CD14-positive monocyte (primary cell): ENCODE measurements around the gene SPAM1. TPM values are rescaled to one million over a fixed set of nuclear protein-coding genes. Genes with fewer than 3 reads are reported as not detected.

Experiments used
- DNase-seq, 3 donors: peaks; one replicate each; pipeline ENCODE4 v3.0.0-alpha.2; 2011 to 2022
- H2AFZ ChIP-seq: 2 replicates; pipeline ENCODE4 v1.6.0; 2012; ENCODE audit warnings: mild to moderate bottlenecking, low read depth, low read length, inconsistent platforms; ENCODE audit not compliant: insufficient read depth, poor library complexity, severe bottlenecking
- H3K27ac ChIP-seq, 2 donors: 1 replicate in 1 of 2; 2 replicates in 1 of 2; pipeline ENCODE4 v1.5.1; 2012 to 2013; ENCODE audit warnings: low read length in 2 of 2, control low read depth in 1 of 2, inconsistent platforms in 1 of 2, low read depth in 1 of 2, mild to moderate bottlenecking in 1 of 2
- H3K27me3 ChIP-seq, 2 donors: one replicate each; pipeline versions ENCODE4 v1.6.0 to v1.6.1; 2011 to 2013; ENCODE audit warnings: low read length in 2 of 2; ENCODE audit not compliant: control insufficient read depth in 2 of 2, insufficient read depth in 2 of 2
- H3K36me3 ChIP-seq, 2 donors: replicated peaks in 1 of 2; 1 replicate in 1 of 2; 2 replicates in 1 of 2; pipeline versions ENCODE4 v1.5.1 to v1.6.1; 2012 to 2013; ENCODE audit warnings: low read length in 2 of 2, control low read depth in 1 of 2, inconsistent platforms in 1 of 2, mild to moderate bottlenecking in 1 of 2; ENCODE audit not compliant: insufficient read depth in 2 of 2, control insufficient read depth in 1 of 2
- H3K4me1 ChIP-seq, 2 donors: 1 replicate in 1 of 2; 2 replicates in 1 of 2; pipeline versions ENCODE4 v1.5.1 to v1.6.1; 2012 to 2013; ENCODE audit warnings: low read length in 2 of 2, control low read depth in 1 of 2, inconsistent platforms in 1 of 2, mild to moderate bottlenecking in 1 of 2, moderate library complexity in 1 of 2; ENCODE audit not compliant: insufficient read depth in 2 of 2, control insufficient read depth in 1 of 2
- H3K4me2 ChIP-seq: replicated peaks from 2 replicates; pipeline ENCODE3; 2012; ENCODE audit warnings: low read length, moderate library complexity, mild to moderate bottlenecking; ENCODE audit not compliant: poor library complexity, severe bottlenecking; ENCODE audit errors: extremely low read depth
- H3K4me3 ChIP-seq, 3 experiments: fragments of 200-600 bp in 1 of 3; sonication (generic) in 1 of 3; replicated peaks in 1 of 3; 1 replicate in 2 of 3; 2 replicates in 1 of 3; pipeline ENCODE4 v1.5.1; 2011 to 2013; ENCODE audit warnings: low read length in 3 of 3, mild to moderate bottlenecking in 3 of 3, control low read depth in 2 of 3, low read depth in 2 of 3, inconsistent platforms in 1 of 3, moderate library complexity in 1 of 3
- H3K79me2 ChIP-seq: 2 replicates; pipeline ENCODE4 v1.6.0; 2012; ENCODE audit warnings: mild to moderate bottlenecking, control low read depth, inconsistent platforms, low read length, moderate library complexity; ENCODE audit not compliant: insufficient read depth
- H3K9ac ChIP-seq: 2 replicates; pipeline ENCODE4 v1.6.0; 2017; ENCODE audit warnings: low read length, mild to moderate bottlenecking; ENCODE audit not compliant: insufficient read depth, poor library complexity, severe bottlenecking
- H3K9me3 ChIP-seq, 2 donors: replicated peaks in 1 of 2; 1 replicate in 1 of 2; 2 replicates in 1 of 2; pipeline versions ENCODE4 v1.5.1 to v1.6.1; 2012 to 2013; ENCODE audit warnings: low read length in 2 of 2, control low read depth in 1 of 2; ENCODE audit not compliant: control insufficient read depth in 1 of 2, insufficient read depth in 1 of 2
- H4K20me1 ChIP-seq: 2 replicates; pipeline ENCODE4 v1.6.0; 2012; ENCODE audit warnings: mild to moderate bottlenecking, low read length, control low read depth, moderate library complexity; ENCODE audit not compliant: insufficient read depth
- H3K27ac Mint-ChIP-seq, 7 donors: one replicate each; pipeline ENCODE4 v1.8.0; 2020; ENCODE audit warnings: mild to moderate bottlenecking in 7 of 7, mixed read lengths in 7 of 7, moderate library complexity in 6 of 7, inconsistent platforms in 2 of 7
- H3K27me3 Mint-ChIP-seq, 3 donors: one replicate each; pipeline ENCODE4 v1.8.0; 2021 to 2022; ENCODE audit warnings: low read depth in 3 of 3, mild to moderate bottlenecking in 3 of 3, mixed read lengths in 3 of 3, moderate library complexity in 3 of 3, inconsistent platforms in 1 of 3
- H3K36me3 Mint-ChIP-seq, 2 donors: one replicate each; pipeline ENCODE4 v1.8.0; 2020; ENCODE audit warnings: mixed read lengths in 2 of 2, inconsistent platforms in 1 of 2, mild to moderate bottlenecking in 1 of 2
- H3K4me1 Mint-ChIP-seq: one replicate; pipeline ENCODE4 v1.8.0; 2020; ENCODE audit warnings: mild to moderate bottlenecking, mixed read lengths
- H3K4me3 Mint-ChIP-seq, 2 donors: one replicate each; pipeline ENCODE4 v1.8.0; 2020; ENCODE audit warnings: mild to moderate bottlenecking in 2 of 2, mixed read lengths in 2 of 2, moderate library complexity in 1 of 2
- H3K9me3 Mint-ChIP-seq, 7 donors: one replicate each; pipeline ENCODE4 v1.8.0; 2020 to 2022; ENCODE audit warnings: mixed read lengths in 7 of 7, mild to moderate bottlenecking in 6 of 7, moderate library complexity in 6 of 7, inconsistent platforms in 2 of 7
- WGBS: methylation state at CpG from one replicate; pipeline ENCODE4 v1.1.5; 2013; ENCODE audit warnings: missing lambda C conversion rate; ENCODE audit not compliant: insufficient coverage; 5-methylcytosine and 5-hydroxymethylcytosine counted together
- intact Hi-C, 2 donors: fragments of 100-400 bp; cut with micrococcal nuclease; formaldehyde crosslinking; loops; one replicate each; pipeline versions ENCODE4 v1.15.0 to v1.15.1; 2023
- polyA minus RNA-seq: library from RNA; depleted of rRNA, polyadenylated mRNA; stranded (reverse); fragments of >200 nt; gene quantifications from 2 replicates; pipeline ENCODE4 v1.2.3, GENCODE V29; 2012
- polyA plus RNA-seq, 3 donors: library from polyadenylated mRNA; depleted of rRNA in 1 of 3; unstranded in 2 of 3; stranded (reverse) in 1 of 3; fragments of 300-500 nt in 2 of 3; fragments of >200 nt in 1 of 3; fragmentation: Illumina TruSeq in 2 of 3; gene quantifications; 1 replicate in 2 of 3; 2 replicates in 1 of 3; pipeline ENCODE4 v1.2.3, GENCODE V29; 2012 to 2021
- total RNA-seq, 12 experiments: library from RNA in 1 of 12; stranded (reverse) in 1 of 12; fragments of 120-200 nt in 1 of 12; gene quantifications; one replicate each; pipeline ENCODE4 v1.2.4 and lab custom pipeline; 2013 to 2026; ENCODE audit warnings: mixed read lengths in 6 of 12, inconsistent platforms in 1 of 12
- TF ChIP-seq, protein P1 (sequence below): fragments of 200-600 bp; IDR thresholded peaks from one replicate; pipeline ENCODE4 v1.8.0; 2022; ENCODE audit warnings: antibody characterized with exemption, mild to moderate bottlenecking

The SPAM1 gene, protein sequence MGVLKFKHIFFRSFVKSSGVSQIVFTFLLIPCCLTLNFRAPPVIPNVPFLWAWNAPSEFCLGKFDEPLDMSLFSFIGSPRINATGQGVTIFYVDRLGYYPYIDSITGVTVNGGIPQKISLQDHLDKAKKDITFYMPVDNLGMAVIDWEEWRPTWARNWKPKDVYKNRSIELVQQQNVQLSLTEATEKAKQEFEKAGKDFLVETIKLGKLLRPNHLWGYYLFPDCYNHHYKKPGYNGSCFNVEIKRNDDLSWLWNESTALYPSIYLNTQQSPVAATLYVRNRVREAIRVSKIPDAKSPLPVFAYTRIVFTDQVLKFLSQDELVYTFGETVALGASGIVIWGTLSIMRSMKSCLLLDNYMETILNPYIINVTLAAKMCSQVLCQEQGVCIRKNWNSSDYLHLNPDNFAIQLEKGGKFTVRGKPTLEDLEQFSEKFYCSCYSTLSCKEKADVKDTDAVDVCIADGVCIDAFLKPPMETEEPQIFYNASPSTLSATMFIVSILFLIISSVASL
- not detected for total RNA-seq (2013)
- polyA plus RNA-seq = not detected
- not detected in 2 replicates for polyA minus RNA-seq
- 0 to 0.75 (median 0) reads per million in 11 experiments for total RNA-seq (lab: John Stamatoyannopoulos, UW)

DNA sequence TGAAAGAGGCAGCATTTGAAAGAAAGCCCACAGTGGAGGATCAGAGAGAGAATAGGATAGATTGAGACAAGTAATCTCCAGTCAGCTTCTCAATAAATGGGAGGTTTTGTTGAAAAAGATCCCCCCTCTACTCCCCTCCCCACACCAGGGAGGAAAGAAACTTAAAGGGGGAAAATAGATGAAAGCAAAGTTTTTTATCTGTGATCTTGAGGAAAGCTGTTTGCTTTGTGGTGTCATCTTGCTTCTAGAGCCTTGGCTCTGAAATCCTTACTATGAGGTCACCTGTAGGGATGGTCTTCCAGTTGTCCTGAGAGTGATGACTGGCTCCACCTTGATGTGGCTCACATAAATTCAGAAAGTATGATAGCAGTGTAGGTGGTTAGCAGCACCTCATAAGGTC is at the start of gene SPAM1:
Gene SPAM1 (plus strand): TSS at position 301 of the 400 bp plus-strand sequence. CDS start 28,330 bp downstream, outside the sequence.
- Mint-ChIP-seq H3K36me3 (no peaks in the 10 kb centered on the region), H3K9me3 (peaks cover 0 to 9% (median 2%) of the 10 kb centered on the region in 7 donors), H3K27ac (no peak within 1 kb of the TSS), H3K27me3 (peaks cover 0 to 4% (median 2%) of the 10 kb centered on the region in 3 donors), H3K4me3 (no peak within 1 kb of the TSS), H3K4me1 (no peaks in the 10 kb centered on the region)
- H3K4me3 ChIP-seq = no peak within 1 kb of the TSS
- H3K27me3 ChIP-seq = no peaks in the 10 kb centered on the region
- no peaks in the 10 kb centered on the region for H4K20me1 ChIP-seq
- no peaks in the 10 kb centered on the region for H3K79me2 ChIP-seq
- intact Hi-C loops = no loop called here
- no peak within 1 kb of the TSS for H2AFZ ChIP-seq
- H3K9me3 ChIP-seq = no peaks in the 10 kb centered on the region
- H3K36me3 ChIP-seq = no peaks in the 10 kb centered on the region
- no peak within 1 kb of the TSS for H3K9ac ChIP-seq
- DNase-seq = no peak
- TF ChIP-seq, protein P1, sequence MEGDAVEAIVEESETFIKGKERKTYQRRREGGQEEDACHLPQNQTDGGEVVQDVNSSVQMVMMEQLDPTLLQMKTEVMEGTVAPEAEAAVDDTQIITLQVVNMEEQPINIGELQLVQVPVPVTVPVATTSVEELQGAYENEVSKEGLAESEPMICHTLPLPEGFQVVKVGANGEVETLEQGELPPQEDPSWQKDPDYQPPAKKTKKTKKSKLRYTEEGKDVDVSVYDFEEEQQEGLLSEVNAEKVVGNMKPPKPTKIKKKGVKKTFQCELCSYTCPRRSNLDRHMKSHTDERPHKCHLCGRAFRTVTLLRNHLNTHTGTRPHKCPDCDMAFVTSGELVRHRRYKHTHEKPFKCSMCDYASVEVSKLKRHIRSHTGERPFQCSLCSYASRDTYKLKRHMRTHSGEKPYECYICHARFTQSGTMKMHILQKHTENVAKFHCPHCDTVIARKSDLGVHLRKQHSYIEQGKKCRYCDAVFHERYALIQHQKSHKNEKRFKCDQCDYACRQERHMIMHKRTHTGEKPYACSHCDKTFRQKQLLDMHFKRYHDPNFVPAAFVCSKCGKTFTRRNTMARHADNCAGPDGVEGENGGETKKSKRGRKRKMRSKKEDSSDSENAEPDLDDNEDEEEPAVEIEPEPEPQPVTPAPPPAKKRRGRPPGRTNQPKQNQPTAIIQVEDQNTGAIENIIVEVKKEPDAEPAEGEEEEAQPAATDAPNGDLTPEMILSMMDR = no peak
- no peak within 1 kb of the TSS for H3K27ac ChIP-seq
- H3K4me1 ChIP-seq = no peaks in the 10 kb centered on the region
- no peak within 1 kb of the TSS for H3K4me2 ChIP-seq

DNA sequence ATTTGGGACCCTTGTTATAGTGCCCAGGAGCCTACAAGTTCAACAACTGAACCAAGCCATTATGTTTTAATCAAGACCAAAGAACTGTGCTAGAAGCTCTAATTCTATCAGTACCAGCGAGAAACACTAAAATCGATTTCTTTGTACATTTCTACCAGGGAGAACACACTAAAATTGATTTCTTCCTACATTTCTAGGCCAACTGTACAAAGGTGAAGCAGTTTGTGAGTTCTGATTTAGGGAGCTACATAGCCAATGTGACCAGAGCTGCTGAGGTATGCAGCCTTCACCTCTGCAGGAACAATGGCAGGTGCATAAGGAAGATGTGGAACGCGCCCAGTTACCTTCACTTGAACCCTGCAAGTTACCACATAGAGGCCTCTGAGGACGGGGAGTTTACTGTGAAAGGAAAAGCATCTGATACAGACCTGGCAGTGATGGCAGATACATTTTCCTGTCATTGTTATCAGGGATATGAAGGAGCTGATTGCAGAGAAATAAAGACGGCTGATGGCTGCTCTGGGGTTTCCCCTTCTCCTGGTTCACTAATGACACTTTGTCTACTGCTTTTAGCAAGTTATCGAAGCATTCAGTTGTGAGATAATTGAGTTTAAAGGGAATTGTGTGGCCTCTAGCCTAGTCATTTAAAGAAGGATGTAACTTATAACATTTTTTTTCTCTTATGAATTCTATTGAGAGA is 48.3 kb upstream of the SPAM1 start:
- Histone ChIP-seq H3K79me2 (no peaks in the 10 kb centered on the region), H3K9ac (no peak overlapping the region), H4K20me1 (no peaks in the 10 kb centered on the region), H3K4me3 (no peak overlapping the region), H3K36me3 (no peaks in the 10 kb centered on the region), H2AFZ (no peak overlapping the region), H3K27ac (no peak overlapping the region), H3K4me2 (no peak overlapping the region), H3K9me3 (no peaks in the 10 kb centered on the region), H3K27me3 (peaks cover 0 to 2% of the 10 kb centered on the region in 2 donors), H3K4me1 (no peaks in the 10 kb centered on the region)
- Mint-ChIP-seq H3K27ac (no peak overlapping the region), H3K9me3 (peaks cover 0 to 3% (median 0%) of the 10 kb centered on the region in 7 donors), H3K4me3 (no peak overlapping the region), H3K27me3 (peaks cover 2 to 9% (median 7%) of the 10 kb centered on the region in 3 donors), H3K36me3 (no peaks in the 10 kb centered on the region), H3K4me1 (peaks cover 3% of the 10 kb centered on the region)
- WGBS = 80% methylated on average over 2 of the region's 7 CpGs
- no peak for DNase-seq
- intact Hi-C loops = no loop called here
- TF ChIP-seq, protein P1 = no peak
